SJCRH30 (cell line): ENCODE measurements around the gene INCENP. TPM values are rescaled to one million over a fixed set of nuclear protein-coding genes. Genes with fewer than 3 reads are reported as not detected.

ENCODE experiments used
- DNase-seq, 2 experiments: peaks; one replicate each; pipeline ENCODE4 v3.0.0-alpha.2; 2015 to 2020
- H3K27ac ChIP-seq: fragments of 250-450 bp; sonication (Bioruptor Pico); 2 replicates; pipeline ENCODE4 v1.5.1; 2020; ENCODE audit warnings: mild to moderate bottlenecking, moderate library complexity
- H3K27me3 ChIP-seq: fragments of 250-450 bp; sonication (Bioruptor Pico); 2 replicates; pipeline ENCODE4 v1.5.1; 2020; ENCODE audit warnings: mild to moderate bottlenecking, moderate library complexity
- H3K36me3 ChIP-seq: fragments of 250-450 bp; sonication (Bioruptor Pico); 2 replicates; pipeline ENCODE4 v1.5.1; 2020; ENCODE audit warnings: mild to moderate bottlenecking, moderate library complexity
- H3K4me1 ChIP-seq: fragments of 250-450 bp; sonication (Bioruptor Pico); 2 replicates; pipeline ENCODE4 v1.5.1; 2020; ENCODE audit warnings: mild to moderate bottlenecking, moderate library complexity
- H3K4me3 ChIP-seq: fragments of 250-450 bp; sonication (Bioruptor Pico); 2 replicates; pipeline ENCODE4 v1.5.1; 2020; ENCODE audit warnings: mild to moderate bottlenecking, moderate library complexity
- H3K9me3 ChIP-seq: fragments of 250-450 bp; sonication (Bioruptor Pico); replicated peaks from 2 replicates; pipeline ENCODE4 v1.5.1; 2020; ENCODE audit warnings: mild to moderate bottlenecking, moderate library complexity
- total RNA-seq: library from RNA; depleted of rRNA; stranded (reverse); fragments of >200 nt; shearing (Covaris generic); gene quantifications from 2 replicates; pipeline ENCODE4 v1.2.3, GENCODE V29; 2014

INCENP gene
- total RNA-seq, 1 experiment from 2014 or later = 118 TPM

GRCh38 chr11:62130283-62131169, 6.7 kb downstream of the INCENP start:
- Histone ChIP-seq H3K4me1 (peaks cover 6% of the 10 kb centered on the region), H3K9me3 (no peaks in the 10 kb centered on the region), H3K27ac (no peak overlapping the region), H3K4me3 (no peak overlapping the region), H3K27me3 (no peaks in the 10 kb centered on the region), H3K36me3 (peaks cover 44% of the 10 kb centered on the region)
- DNase-seq = no peak

- Histone ChIP-seq H3K27ac (no peak overlapping the region), H3K9me3 (no peaks in the 10 kb centered on the region), H3K27me3 (no peaks in the 10 kb centered on the region), H3K4me3 (no peak overlapping the region), H3K36me3 (peaks cover 46% of the 10 kb centered on the region), H3K4me1 (0 out of 2 replicates have a peak, but pooled peaks cover 3% of the 10 kb centered on the region)
- no peak for DNase-seq
Observed at GRCh38 chr11:62131170-62131464, 7.3 kb downstream of the INCENP start.

- H3K36me3 ChIP-seq = peaks cover 53% of the 10 kb centered on the region
- H3K4me1 ChIP-seq = no peaks in the 10 kb centered on the region
- no peak for DNase-seq
Observed at GRCh38 chr11:62132191-62132590, 8.4 kb downstream of the INCENP start.

GRCh38 chr11:62132689-62133293, 9.0 kb downstream of the INCENP start:
- no peaks in the 10 kb centered on the region for H3K4me1 ChIP-seq
- H3K9me3 ChIP-seq = no peaks in the 10 kb centered on the region
- DNase-seq = no peak
- H3K36me3 ChIP-seq = peaks cover 53% of the 10 kb centered on the region
- H3K4me3 ChIP-seq = no peak overlapping the region
- H3K27ac ChIP-seq = no peak overlapping the region
- H3K27me3 ChIP-seq = no peaks in the 10 kb centered on the region

More at GRCh38 chr11:62132191-62132590, 8.4 kb downstream of the INCENP start:
- Histone ChIP-seq H3K27me3 (no peaks in the 10 kb centered on the region), H3K9me3 (no peaks in the 10 kb centered on the region), H3K27ac (no peak overlapping the region), H3K4me3 (no peak overlapping the region)

- no peaks in the 10 kb centered on the region for H3K27me3 ChIP-seq
- H3K9me3 ChIP-seq = no peaks in the 10 kb centered on the region
- H3K4me1 ChIP-seq = no peaks in the 10 kb centered on the region
- H3K4me3 ChIP-seq = no peak overlapping the region
- DNase-seq = no peak
- peaks cover 55% of the 10 kb centered on the region for H3K36me3 ChIP-seq
- no peak overlapping the region for H3K27ac ChIP-seq
Observed at GRCh38 chr11:62133328-62134065, 9.7 kb downstream of the INCENP start.

GRCh38 chr11:62137276-62137861, 13.6 kb downstream of the INCENP start:
- H3K27ac ChIP-seq = no peak overlapping the region
- peaks cover 54% of the 10 kb centered on the region for H3K36me3 ChIP-seq
- no peak overlapping the region for H3K4me3 ChIP-seq
- no peaks in the 10 kb centered on the region for H3K27me3 ChIP-seq
- H3K9me3 ChIP-seq = no peaks in the 10 kb centered on the region
- no peak for DNase-seq
- no peaks in the 10 kb centered on the region for H3K4me1 ChIP-seq

GRCh38 chr11:62137881-62138629, 14.2 kb downstream of the INCENP start:
- no peak overlapping the region for H3K4me3 ChIP-seq
- peaks cover 56% of the 10 kb centered on the region for H3K36me3 ChIP-seq
- H3K9me3 ChIP-seq = no peaks in the 10 kb centered on the region
- no peak for DNase-seq
- H3K4me1 ChIP-seq = no peaks in the 10 kb centered on the region
- H3K27ac ChIP-seq = no peak overlapping the region
- H3K27me3 ChIP-seq = no peaks in the 10 kb centered on the region

- Histone ChIP-seq H3K27ac (no peak overlapping the region), H3K36me3 (peaks cover 64% of the 10 kb centered on the region), H3K9me3 (no peaks in the 10 kb centered on the region), H3K4me1 (no peaks in the 10 kb centered on the region), H3K4me3 (no peak overlapping the region), H3K27me3 (no peaks in the 10 kb centered on the region)
- DNase-seq = no peak
Observed at GRCh38 chr11:62138630-62139425, 15.0 kb downstream of the INCENP start.

- no peak overlapping the region for H3K27ac ChIP-seq
- DNase-seq = no peak
- H3K4me1 ChIP-seq = no peaks in the 10 kb centered on the region
- no peaks in the 10 kb centered on the region for H3K9me3 ChIP-seq
- no peak overlapping the region for H3K4me3 ChIP-seq
- no peaks in the 10 kb centered on the region for H3K27me3 ChIP-seq
- peaks cover 73% of the 10 kb centered on the region for H3K36me3 ChIP-seq
Observed at GRCh38 chr11:62139526-62140303, 15.9 kb downstream of the INCENP start.

- H3K27ac ChIP-seq = no peak overlapping the region
- H3K27me3 ChIP-seq = no peaks in the 10 kb centered on the region
- no peak for DNase-seq
- H3K9me3 ChIP-seq = no peaks in the 10 kb centered on the region
- H3K36me3 ChIP-seq = peaks cover 80% of the 10 kb centered on the region
- H3K4me3 ChIP-seq = no peak overlapping the region
- H3K4me1 ChIP-seq = no peaks in the 10 kb centered on the region
Observed at GRCh38 chr11:62140304-62141110, 16.7 kb downstream of the INCENP start.

- Histone ChIP-seq H3K27me3 (no peaks in the 10 kb centered on the region), H3K4me3 (no peak overlapping the region), H3K27ac (no peak overlapping the region), H3K9me3 (no peaks in the 10 kb centered on the region), H3K4me1 (no peaks in the 10 kb centered on the region), H3K36me3 (peaks cover 85% of the 10 kb centered on the region)
- DNase-seq = no peak
Observed at GRCh38 chr11:62141111-62142042, 17.6 kb downstream of the INCENP start.

- DNase-seq = no peak
- H3K36me3 ChIP-seq = peaks cover 83% of the 10 kb centered on the region
- H3K4me3 ChIP-seq = no peak overlapping the region
- no peaks in the 10 kb centered on the region for H3K4me1 ChIP-seq
- no peaks in the 10 kb centered on the region for H3K9me3 ChIP-seq
- no peaks in the 10 kb centered on the region for H3K27me3 ChIP-seq
- no peak overlapping the region for H3K27ac ChIP-seq
Observed at GRCh38 chr11:62142043-62142375, 18.2 kb downstream of the INCENP start.
